Measurements from ENCODE around the gene KLRC1. TPM values are rescaled to one million over a fixed set of nuclear protein-coding genes. Genes with fewer than 3 reads are reported as not detected.
"Not testable (repeated sequence)": the region's sequence is repeated elsewhere in the genome, so short reads cannot be mapped to it uniquely, and the experiment has no call there.

The KLRC1 gene
- total RNA-seq, 1 experiment from 2014 or later = not detected

- DNase-seq (ENCODE audit: low read depth, low spot score); BruUV-seq (replicated peaks); H3K4me2 ChIP-seq (ENCODE audit: low read length); H3K9ac ChIP-seq (ENCODE audit: low read length); H3K9me2 ChIP-seq (ENCODE audit: insufficient read depth); POLR2A ChIA-PET; H3K27me3 ChIP-seq (ENCODE audit: insufficient read depth, low read length); H4K20me1 ChIP-seq (ENCODE audit: insufficient read depth); H3K79me2 ChIP-seq (ENCODE audit: insufficient read depth, low read length); H3K27ac ChIP-seq (ENCODE audit: low read depth, low read length); H2AFZ ChIP-seq (ENCODE audit: low read depth, low read length, poor library complexity, severe bottlenecking); H3K36me3 ChIP-seq (ENCODE audit: control insufficient read depth in 1 of 2, insufficient read depth in 2 of 2, low read length in 2 of 2); CTCF ChIA-PET; RAD21 ChIA-PET (ENCODE audit: low non-redundant PET in 1 of 2, low total read pairs in 2 of 2, uncharacterized antibody in 2 of 2, unreplicated experiment in 2 of 2); intact Hi-C loops (cut with micrococcal nuclease); H3K4me1 ChIP-seq (ENCODE audit: control insufficient read depth in 1 of 2, insufficient read depth in 2 of 2, low read length in 2 of 2); H3K9me3 ChIP-seq (ENCODE audit: control insufficient read depth in 1 of 2, insufficient read depth in 1 of 2, low read depth in 1 of 2, low read length in 2 of 2); H3K4me3 ChIP-seq (replicated peaks in 1 of 2; ENCODE audit: low read depth in 1 of 2, low read length in 2 of 2): not testable (repeated sequence)
- peak; percentile 67 for ATAC-seq
Measured at GRCh38 chr12:10424260-10424899, 28.8 kb downstream of the KLRC1 start.

- H3K79me2 ChIP-seq (ENCODE audit: insufficient read depth, low read length); RAD21 ChIA-PET (ENCODE audit: low non-redundant PET in 1 of 2, low total read pairs in 2 of 2, uncharacterized antibody in 2 of 2, unreplicated experiment in 2 of 2); DNase-seq (ENCODE audit: low read depth, low spot score); H3K9ac ChIP-seq (ENCODE audit: low read length); H3K4me3 ChIP-seq (replicated peaks in 1 of 2; ENCODE audit: low read depth in 1 of 2, low read length in 2 of 2); H4K20me1 ChIP-seq (ENCODE audit: insufficient read depth); H3K9me3 ChIP-seq (ENCODE audit: control insufficient read depth in 1 of 2, insufficient read depth in 1 of 2, low read depth in 1 of 2, low read length in 2 of 2); H2AFZ ChIP-seq (ENCODE audit: low read depth, low read length, poor library complexity, severe bottlenecking); H3K4me1 ChIP-seq (ENCODE audit: control insufficient read depth in 1 of 2, insufficient read depth in 2 of 2, low read length in 2 of 2); H3K9me2 ChIP-seq (ENCODE audit: insufficient read depth); H3K27me3 ChIP-seq (ENCODE audit: insufficient read depth, low read length); H3K36me3 ChIP-seq (ENCODE audit: control insufficient read depth in 1 of 2, insufficient read depth in 2 of 2, low read length in 2 of 2); POLR2A ChIA-PET; BruUV-seq (replicated peaks); intact Hi-C loops (cut with micrococcal nuclease); CTCF ChIA-PET: not testable (repeated sequence)
- Histone ChIP-seq H3K4me2 (ENCODE audit: low read length) (peak overlapping the region; percentile 32), H3K27ac (ENCODE audit: low read depth, low read length) (peak overlapping the region; percentile 35; the same call in 1 of the 2 replicates)
- peak; percentile 85 for ATAC-seq
- peak; percentile 69 for TF ChIP-seq CEBPB (IDR thresholded peaks at IDR 0.05; ENCODE audit: low read depth)
- TF ChIP-seq TCF7L2 (IDR thresholded peaks at IDR 0.05; ENCODE audit: borderline replicate concordance, extremely low read depth, insufficient read depth, insufficient read length) = peak; percentile 51
- TF ChIP-seq SP1 (IDR thresholded peaks at IDR 0.05; ENCODE audit: low read depth) = peak; percentile 33; the same call in 1 of the 2 replicates
- TF ChIP-seq JUND (IDR thresholded peaks at IDR 0.05) = peak; percentile 51
Measured at GRCh38 chr12:10422159-10422558, 31.0 kb downstream of the KLRC1 start.

Measured in HCT116 (cell line).